SHP77 (cell line): Measurements from ENCODE around the gene NSF.

Experiments used
- DNase-seq, 2 experiments: peaks; one replicate each; lab custom pipeline; 2025; lab: John Stamatoyannopoulos, UW

NSF gene

GRCh38 chr17:46719891-46720290, 129.4 kb downstream of the NSF start:
- DNase-seq = no peak

- no peak for DNase-seq
Observed at GRCh38 chr17:46720408-46720807, 129.9 kb downstream of the NSF start.

GRCh38 chr17:46722662-46723285, 132.3 kb downstream of the NSF start:
- no peak for DNase-seq

GRCh38 chr17:46726206-46726605, 135.7 kb downstream of the NSF start:
- no peak for DNase-seq

GRCh38 chr17:46727572-46728348, 137.3 kb downstream of the NSF start:
- no peak for DNase-seq

- DNase-seq = no peak
Observed at GRCh38 chr17:46730026-46730425, 139.6 kb downstream of the NSF start.

- no peak for DNase-seq
Observed at GRCh38 chr17:46730679-46731078, 140.2 kb downstream of the NSF start.

- DNase-seq = no peak
Observed at GRCh38 chr17:46732160-46732559, 141.7 kb downstream of the NSF start.

GRCh38 chr17:46732754-46733398, 142.4 kb downstream of the NSF start:
- DNase-seq = no peak

- DNase-seq = no peak
Observed at GRCh38 chr17:46733837-46734475, 143.5 kb downstream of the NSF start.

GRCh38 chr17:46736100-46736499, 145.6 kb downstream of the NSF start:
- no peak for DNase-seq

- DNase-seq = no peak
Observed at GRCh38 chr17:46737326-46737725, 146.9 kb downstream of the NSF start.

GRCh38 chr17:46738544-46738943, 148.1 kb downstream of the NSF start:
- no peak for DNase-seq

- no peak for DNase-seq
Observed at GRCh38 chr17:46739982-46740381, 149.5 kb downstream of the NSF start.

- DNase-seq = no peak
Observed at GRCh38 chr17:46741122-46741730, 150.8 kb downstream of the NSF start.

- no peak for DNase-seq
Observed at GRCh38 chr17:46742565-46743270, 152.2 kb downstream of the NSF start.

- DNase-seq = no peak
Observed at GRCh38 chr17:46744441-46744840, 154.0 kb downstream of the NSF start.

GRCh38 chr17:46745376-46745775, 154.9 kb downstream of the NSF start:
- no peak for DNase-seq

- no peak for DNase-seq
Observed at GRCh38 chr17:46751425-46751824, 161.0 kb downstream of the NSF start.

GRCh38 chr17:46753776-46754175, 163.3 kb downstream of the NSF start:
- DNase-seq = no peak

- DNase-seq = no peak
Observed at GRCh38 chr17:46756081-46756735, 165.7 kb downstream of the NSF start.
